ENCODE results near the gene TMEM163. TPM values are rescaled to one million over a fixed set of nuclear protein-coding genes. Genes with fewer than 3 reads are reported as not detected.

Gene TMEM163
- total and polyA plus RNA-seq, 2 of the 13 experiments (the other 11 are each of a cell fraction or from before 2014, with no cell fraction given): 0.05 TPM; not detected in 1

DNA sequence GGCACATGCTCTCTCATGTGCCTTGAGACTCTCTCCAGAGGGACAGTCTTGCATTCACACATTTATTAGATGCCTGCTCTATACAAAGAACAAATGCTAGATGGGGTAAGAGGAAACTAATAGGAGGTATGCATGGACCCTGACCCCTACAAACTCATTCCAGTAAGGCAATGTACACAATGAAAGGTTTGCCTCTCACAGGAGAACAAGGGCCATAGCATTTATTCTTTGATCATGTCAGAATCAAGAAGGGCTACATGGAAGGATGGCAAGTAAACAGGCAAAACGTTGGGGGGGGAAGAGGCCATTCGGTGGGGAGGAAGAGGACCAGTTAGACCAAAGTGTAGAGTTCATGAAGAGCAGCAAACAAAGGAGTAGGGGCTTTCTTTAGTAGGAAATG, 130.2 kb downstream of the TMEM163 start (continued):
- TF ChIP-seq ZNF609 (CRISPR knock-in tag; IDR thresholded peaks at IDR 0.05; ENCODE audit: borderline replicate concordance): no peak
- TF ChIP-seq HMGXB4 (CRISPR knock-in tag; IDR thresholded peaks at IDR 0.05; ENCODE audit: borderline replicate concordance in 1 of 2, low read depth in 1 of 2): no peak
- TF ChIP-seq SETDB1 (CRISPR knock-in tag; IDR thresholded peaks at IDR 0.05; ENCODE audit: borderline replicate concordance): no peak
- TF ChIP-seq U2AF1 (optimal IDR thresholded peaks at IDR 0.05; ENCODE audit: low read depth, low read length): no peak
- TF ChIP-seq MYC (CRISPR knock-in tag; IDR thresholded peaks at IDR 0.05; ENCODE audit: borderline replicate concordance): no peak
- TF ChIP-seq ZNF549 (CRISPR knock-in tag; IDR thresholded peaks at IDR 0.05): no peak
- TF ChIP-seq SALL1 (CRISPR knock-in tag; IDR thresholded peaks at IDR 0.05): no peak

Measured in HepG2 (cell line).